ENCODE results near the gene KCNK10.

The KCNK10 gene

DNA sequence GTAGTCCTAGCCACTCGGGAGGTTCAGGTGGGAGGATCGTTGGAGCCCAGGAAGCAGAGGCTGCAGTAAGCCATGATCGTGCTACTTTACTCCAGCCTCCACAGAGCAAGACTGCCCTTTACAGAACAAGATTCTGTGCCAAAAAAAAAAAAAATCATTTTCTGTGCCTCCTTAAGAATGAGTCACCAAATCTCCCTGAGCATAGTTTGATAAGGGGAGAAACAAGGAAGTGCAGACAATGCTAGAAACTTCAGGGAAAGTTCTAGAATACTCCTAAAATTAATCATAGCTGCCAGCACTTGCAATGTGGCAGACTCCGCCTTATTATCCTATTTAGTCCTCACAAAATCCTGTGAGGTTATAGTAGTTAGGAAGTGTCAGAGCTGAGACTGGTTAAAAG lies 74.5 kb downstream of the KCNK10 start:
- Histone ChIP-seq H2AFZ (ENCODE audit: low read length) (no peak overlapping the region), H3K4me2 (ENCODE audit: low read length) (no peak overlapping the region), H3K27me3 (ENCODE audit: insufficient read depth, low read length) (no peaks in the 10 kb centered on the region), H3K27ac (ENCODE audit: low read depth, low read length, poor library complexity, severe bottlenecking) (no peak overlapping the region), H3F3A (ENCODE audit: insufficient read depth, low read length) (no peaks in the 10 kb centered on the region), H4K20me1 (ENCODE audit: insufficient read depth, low read length) (no peaks in the 10 kb centered on the region), H3K9ac (ENCODE audit: low read length) (no peak overlapping the region), H3K79me2 (ENCODE audit: insufficient read depth, low read length) (no peaks in the 10 kb centered on the region), H3K9me3 (ENCODE audit: low read length) (no peaks in the 10 kb centered on the region), H3K9me2 (ENCODE audit: low read depth, low read length) (no peaks in the 10 kb centered on the region), H3K4me1 (ENCODE audit: insufficient read depth, low read length, severe bottlenecking) (no peaks in the 10 kb centered on the region), H3K4me3 (ENCODE audit: low read depth, low read length, poor library complexity, severe bottlenecking) (no peak overlapping the region), H3K36me3 (ENCODE audit: insufficient read depth, low read length) (no peaks in the 10 kb centered on the region)
- no peak for TF ChIP-seq CTCF (IDR thresholded peaks at IDR 0.05; ENCODE audit: low read length)
- no peak for TF ChIP-seq EZH2 (IDR thresholded peaks at IDR 0.05; ENCODE audit: borderline replicate concordance, low read length)

- no peaks in the 10 kb centered on the region for H3K9me3 ChIP-seq (ENCODE audit: low read length)
- no peaks in the 10 kb centered on the region for H4K20me1 ChIP-seq (ENCODE audit: insufficient read depth, low read length)
- H3F3A ChIP-seq (ENCODE audit: insufficient read depth, low read length), result no peaks in the 10 kb centered on the region
- no peaks in the 10 kb centered on the region for H3K79me2 ChIP-seq (ENCODE audit: insufficient read depth, low read length)
- no peak overlapping the region for H3K4me2 ChIP-seq (ENCODE audit: low read length)
- H3K27ac ChIP-seq (ENCODE audit: low read depth, low read length, poor library complexity, severe bottlenecking), result no peak overlapping the region
- H3K9ac ChIP-seq (ENCODE audit: low read length), result no peak overlapping the region
- no peak overlapping the region for H2AFZ ChIP-seq (ENCODE audit: low read length)
- TF ChIP-seq CTCF (IDR thresholded peaks at IDR 0.05; ENCODE audit: low read length), result no peak
- TF ChIP-seq EZH2 (IDR thresholded peaks at IDR 0.05; ENCODE audit: borderline replicate concordance, low read length), result no peak
- H3K4me3 ChIP-seq (ENCODE audit: low read depth, low read length, poor library complexity, severe bottlenecking), result no peak overlapping the region
- no peaks in the 10 kb centered on the region for H3K36me3 ChIP-seq (ENCODE audit: insufficient read depth, low read length)
- H3K9me2 ChIP-seq (ENCODE audit: low read depth, low read length), result no peaks in the 10 kb centered on the region
- H3K27me3 ChIP-seq (ENCODE audit: insufficient read depth, low read length), result no peaks in the 10 kb centered on the region
- H3K4me1 ChIP-seq (ENCODE audit: insufficient read depth, low read length, severe bottlenecking), result no peaks in the 10 kb centered on the region
Measured at GRCh38 chr14:88247228-88247627, 75.8 kb downstream of the KCNK10 start.

DNA sequence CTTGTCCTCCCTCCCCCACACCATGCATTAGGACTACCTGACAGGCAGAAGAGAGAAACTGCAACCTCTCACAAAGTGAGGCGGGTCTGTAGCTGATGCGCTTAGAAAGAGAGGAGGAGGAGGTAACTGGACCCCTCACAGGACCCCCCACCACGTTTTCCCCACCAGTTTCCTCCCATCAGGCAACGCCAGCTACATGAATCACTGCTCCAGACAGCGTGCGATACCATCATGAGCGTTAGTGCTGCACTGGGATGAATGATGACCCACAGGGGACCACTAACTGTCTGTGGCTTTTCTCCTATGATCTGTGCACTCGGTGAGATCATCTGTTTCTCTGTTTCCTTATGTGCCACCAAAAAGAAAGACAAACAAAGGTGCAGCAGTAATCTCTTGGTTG lies 77.7 kb downstream of the KCNK10 start:
- Histone ChIP-seq H3K4me3 (ENCODE audit: low read depth, low read length, poor library complexity, severe bottlenecking) (no peak overlapping the region), H3K4me2 (ENCODE audit: low read length) (no peak overlapping the region), H3K4me1 (ENCODE audit: insufficient read depth, low read length, severe bottlenecking) (no peaks in the 10 kb centered on the region), H4K20me1 (ENCODE audit: insufficient read depth, low read length) (no peaks in the 10 kb centered on the region), H3K9me2 (ENCODE audit: low read depth, low read length) (no peaks in the 10 kb centered on the region), H3K79me2 (ENCODE audit: insufficient read depth, low read length) (no peaks in the 10 kb centered on the region), H3F3A (ENCODE audit: insufficient read depth, low read length) (no peaks in the 10 kb centered on the region), H3K27me3 (ENCODE audit: insufficient read depth, low read length) (no peaks in the 10 kb centered on the region), H2AFZ (ENCODE audit: low read length) (no peak overlapping the region), H3K9me3 (ENCODE audit: low read length) (no peaks in the 10 kb centered on the region), H3K36me3 (ENCODE audit: insufficient read depth, low read length) (no peaks in the 10 kb centered on the region), H3K9ac (ENCODE audit: low read length) (no peak overlapping the region), H3K27ac (ENCODE audit: low read depth, low read length, poor library complexity, severe bottlenecking) (no peak overlapping the region)
- TF ChIP-seq EZH2 (IDR thresholded peaks at IDR 0.05; ENCODE audit: borderline replicate concordance, low read length) (no peak), CTCF (IDR thresholded peaks at IDR 0.05; ENCODE audit: low read length) (no peak)

Measured in OCI-LY1 (cell line).